ENCODE measurements around the gene CFAP69. TPM values are rescaled to one million over a fixed set of nuclear protein-coding genes. Genes with fewer than 3 reads are reported as not detected.

CFAP69 gene, protein sequence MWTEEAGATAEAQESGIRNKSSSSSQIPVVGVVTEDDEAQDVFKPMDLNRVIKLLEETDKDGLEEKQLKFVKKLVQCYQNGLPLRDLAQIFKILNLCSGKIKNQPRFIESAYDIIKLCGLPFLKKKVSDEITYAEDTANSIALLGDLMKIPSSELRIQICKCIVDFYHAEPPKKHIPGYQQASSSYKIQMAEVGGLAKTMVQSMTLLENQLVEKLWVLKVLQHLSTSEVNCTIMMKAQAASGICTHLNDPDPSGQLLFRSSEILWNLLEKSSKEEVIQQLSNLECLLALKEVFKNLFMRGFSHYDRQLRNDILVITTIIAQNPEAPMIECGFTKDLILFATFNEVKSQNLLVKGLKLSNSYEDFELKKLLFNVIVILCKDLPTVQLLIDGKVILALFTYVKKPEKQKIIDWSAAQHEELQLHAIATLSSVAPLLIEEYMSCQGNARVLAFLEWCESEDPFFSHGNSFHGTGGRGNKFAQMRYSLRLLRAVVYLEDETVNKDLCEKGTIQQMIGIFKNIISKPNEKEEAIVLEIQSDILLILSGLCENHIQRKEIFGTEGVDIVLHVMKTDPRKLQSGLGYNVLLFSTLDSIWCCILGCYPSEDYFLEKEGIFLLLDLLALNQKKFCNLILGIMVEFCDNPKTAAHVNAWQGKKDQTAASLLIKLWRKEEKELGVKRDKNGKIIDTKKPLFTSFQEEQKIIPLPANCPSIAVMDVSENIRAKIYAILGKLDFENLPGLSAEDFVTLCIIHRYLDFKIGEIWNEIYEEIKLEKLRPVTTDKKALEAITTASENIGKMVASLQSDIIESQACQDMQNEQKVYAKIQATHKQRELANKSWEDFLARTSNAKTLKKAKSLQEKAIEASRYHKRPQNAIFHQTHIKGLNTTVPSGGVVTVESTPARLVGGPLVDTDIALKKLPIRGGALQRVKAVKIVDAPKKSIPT
- 1 to 10 TPM; 1.5 to 4.9 (median 2.2) TPM for total RNA-seq
- 1 to 10 TPM in 2 of 3 donors, under 1 TPM in 1; 0.55 to 1.7 (median 1.2) TPM for polyA plus RNA-seq
- long read RNA-seq, donor 1, partial matches to known transcripts, result 0 of 1 reads
- long read RNA-seq, donor 1, other reads (novel, unspliced or antisense), result 1 of 1 reads
- long read RNA-seq, donor 2, partial matches to known transcripts, result 1 of 2 reads
- long read RNA-seq, donor 2, other reads (novel, unspliced or antisense), result 1 of 2 reads

DNA sequence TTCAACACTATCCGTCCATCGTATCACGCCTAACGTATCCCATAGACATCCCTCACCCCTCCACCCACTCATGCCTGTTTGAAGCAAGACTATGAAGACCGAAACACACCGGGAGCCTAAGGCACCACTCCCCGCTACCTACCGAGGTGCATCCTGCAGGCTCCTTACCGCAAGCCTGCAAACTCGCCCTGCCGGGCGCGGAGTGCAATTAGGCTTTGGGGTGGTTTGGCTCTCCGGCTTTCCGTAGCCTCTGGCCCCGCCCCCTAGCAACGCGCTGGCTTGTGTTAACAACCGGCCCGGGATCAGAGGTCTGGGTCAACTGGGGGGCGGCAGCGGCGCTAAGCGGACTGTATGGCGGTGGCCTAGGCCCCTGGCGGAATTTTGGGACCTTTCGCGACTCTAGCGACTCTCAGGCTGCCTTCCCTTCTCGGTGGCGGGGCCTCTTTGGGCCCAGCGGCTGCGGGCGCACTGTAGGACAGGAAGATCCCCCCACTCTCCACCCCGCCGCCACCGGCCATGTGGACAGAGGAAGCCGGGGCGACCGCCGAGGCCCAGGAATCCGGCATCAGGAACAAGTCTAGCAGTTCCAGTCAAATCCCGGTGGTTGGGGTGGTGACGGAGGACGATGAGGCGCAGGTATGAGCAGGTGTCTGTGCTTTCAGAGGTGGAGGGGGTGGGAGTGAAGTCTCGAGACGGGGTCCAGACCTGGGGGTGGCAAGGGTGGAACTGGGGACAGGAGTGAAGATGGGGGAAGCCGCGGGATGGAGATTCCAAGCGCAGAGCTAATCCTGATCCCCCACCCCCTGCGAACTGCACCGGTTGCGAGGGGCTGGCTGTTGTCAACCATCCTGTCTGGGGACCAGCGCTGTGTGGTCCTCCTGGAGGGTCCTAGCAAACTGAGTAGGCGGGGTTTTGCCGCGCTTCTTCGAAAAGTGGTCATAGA, at the start of gene CFAP69:
TSS of gene CFAP69 (plus strand) at position 266 of the 943 bp plus-strand sequence. CDS start at position 517, 251 bp downstream.
- TF ChIP-seq, protein P1, sequence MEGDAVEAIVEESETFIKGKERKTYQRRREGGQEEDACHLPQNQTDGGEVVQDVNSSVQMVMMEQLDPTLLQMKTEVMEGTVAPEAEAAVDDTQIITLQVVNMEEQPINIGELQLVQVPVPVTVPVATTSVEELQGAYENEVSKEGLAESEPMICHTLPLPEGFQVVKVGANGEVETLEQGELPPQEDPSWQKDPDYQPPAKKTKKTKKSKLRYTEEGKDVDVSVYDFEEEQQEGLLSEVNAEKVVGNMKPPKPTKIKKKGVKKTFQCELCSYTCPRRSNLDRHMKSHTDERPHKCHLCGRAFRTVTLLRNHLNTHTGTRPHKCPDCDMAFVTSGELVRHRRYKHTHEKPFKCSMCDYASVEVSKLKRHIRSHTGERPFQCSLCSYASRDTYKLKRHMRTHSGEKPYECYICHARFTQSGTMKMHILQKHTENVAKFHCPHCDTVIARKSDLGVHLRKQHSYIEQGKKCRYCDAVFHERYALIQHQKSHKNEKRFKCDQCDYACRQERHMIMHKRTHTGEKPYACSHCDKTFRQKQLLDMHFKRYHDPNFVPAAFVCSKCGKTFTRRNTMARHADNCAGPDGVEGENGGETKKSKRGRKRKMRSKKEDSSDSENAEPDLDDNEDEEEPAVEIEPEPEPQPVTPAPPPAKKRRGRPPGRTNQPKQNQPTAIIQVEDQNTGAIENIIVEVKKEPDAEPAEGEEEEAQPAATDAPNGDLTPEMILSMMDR (IDR thresholded peaks at IDR 0.05), result peak; percentile 24
- H3K9me3 ChIP-seq, result no peaks in the 10 kb centered on the region
- H3K27me3 ChIP-seq (ENCODE audit: insufficient read depth in 3 of 3, low read length in 2 of 3), result no peaks in the 10 kb centered on the region
- WGBS, 3 donors, result 1% methylated on average over 57 to 59 of the region's 59 CpGs
- ATAC-seq, result peak; percentile 96 to 99 (median 98)
- H3K4me3 ChIP-seq, result peak within 1 kb of the TSS; percentile 95
- peak; percentile 92 to 94 for DNase-seq
- no peaks in the 10 kb centered on the region for H3K36me3 ChIP-seq (ENCODE audit: insufficient read depth in 1 of 2, low read depth in 1 of 2)
- H3K4me1 ChIP-seq, result peaks cover 10% of the 10 kb centered on the region
- intact Hi-C loops (cut with DNase I), result no loop called here
- peak within 1 kb of the TSS; percentile 15 for H3K27ac ChIP-seq

DNA sequence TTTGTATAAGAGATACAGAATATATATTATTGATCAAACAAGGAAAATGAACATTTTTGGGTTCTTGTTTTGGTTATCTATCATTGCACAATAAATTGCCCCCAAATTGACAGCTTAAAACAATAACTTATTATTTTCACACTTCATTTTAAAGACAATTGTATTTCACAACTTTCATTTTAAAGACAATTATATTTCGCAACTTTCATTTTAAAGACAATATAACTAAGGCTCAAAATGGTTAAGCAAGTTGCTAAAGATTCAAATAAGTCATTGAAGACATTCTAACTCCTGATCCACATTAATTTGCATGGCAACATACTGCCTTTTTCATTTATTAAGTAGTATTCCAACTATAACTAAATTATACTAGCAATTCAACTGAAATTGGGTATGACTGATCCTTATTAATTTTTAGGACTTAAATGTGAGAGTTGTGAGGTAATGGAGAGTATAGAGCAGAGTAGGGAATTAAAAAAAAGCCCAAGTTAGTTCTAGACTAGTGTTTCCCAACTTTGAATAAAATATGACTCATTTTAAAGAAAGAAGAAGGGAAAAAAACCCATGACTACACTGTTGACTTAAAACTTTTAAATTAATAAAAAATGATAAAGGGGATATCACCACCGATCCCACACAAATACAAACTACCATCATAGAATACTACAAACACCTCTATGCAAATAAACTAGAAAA, 43.3 kb upstream of the CFAP69 start:
- TF ChIP-seq, protein P1 (IDR thresholded peaks at IDR 0.05), result no peak
- no peaks in the 10 kb centered on the region for H3K4me1 ChIP-seq
- no peak overlapping the region for H3K27ac ChIP-seq
- 96 to 99% (median 96%) methylated on average over 2 of the region's 2 CpGs for WGBS, 3 donors
- ATAC-seq (no peak), DNase-seq (no peak)
- no peak overlapping the region for H3K4me3 ChIP-seq
- H3K9me3 ChIP-seq, result no peaks in the 10 kb centered on the region
- no peaks in the 10 kb centered on the region for H3K36me3 ChIP-seq (ENCODE audit: insufficient read depth in 1 of 2, low read depth in 1 of 2)
- no peaks in the 10 kb centered on the region for H3K27me3 ChIP-seq (ENCODE audit: insufficient read depth in 3 of 3, low read length in 2 of 3)
- intact Hi-C loops (cut with DNase I), result no loop called here

DNA sequence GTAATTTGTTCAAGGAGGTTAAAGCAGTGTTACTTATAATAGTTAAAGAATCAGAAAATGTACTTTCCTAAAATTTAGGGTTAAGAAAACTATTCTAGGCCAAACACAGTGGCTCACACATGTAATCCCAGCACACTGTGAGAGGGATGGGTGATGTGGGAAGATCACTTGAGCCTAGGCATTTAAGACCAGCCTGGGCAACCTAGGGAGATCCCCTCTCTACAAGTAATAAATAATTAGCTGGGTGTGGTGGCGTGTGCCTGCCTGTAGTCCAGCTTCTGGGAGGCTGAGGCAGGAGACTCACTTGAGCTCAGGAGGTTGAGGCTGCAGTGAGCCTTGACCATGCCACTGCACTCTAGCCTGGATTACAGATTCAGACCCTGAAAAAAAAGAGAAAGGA, 37.0 kb upstream of the CFAP69 start:
- no peak for ATAC-seq
- Histone ChIP-seq H3K36me3 (ENCODE audit: insufficient read depth in 1 of 2, low read depth in 1 of 2) (no peaks in the 10 kb centered on the region), H3K27me3 (ENCODE audit: insufficient read depth in 3 of 3, low read length in 2 of 3) (no peaks in the 10 kb centered on the region), H3K4me1 (no peaks in the 10 kb centered on the region), H3K27ac (no peak overlapping the region), H3K9me3 (no peaks in the 10 kb centered on the region), H3K4me3 (no peak overlapping the region)
- WGBS, 3 donors, result 85 to 96% (median 94%) methylated on average over 1 of the region's 1 CpG
- TF ChIP-seq, protein P1 (IDR thresholded peaks at IDR 0.05), result no peak
- no peak for DNase-seq
- intact Hi-C loops (cut with DNase I), result no loop called here

Data from psoas muscle (tissue), 8 donors.